ENCODE results near the gene KMT2C.

GRCh38 chr7:152130658-152131590, 304.9 kb downstream of the KMT2C start:
- TF ChIP-seq CTCF (IDR thresholded peaks at IDR 0.05) (no peak), ATF1 (CRISPR knock-in tag; IDR thresholded peaks at IDR 0.05) (no peak), NFE2L1 (CRISPR knock-in tag; IDR thresholded peaks at IDR 0.05) (no peak), TEAD4 (CRISPR knock-in tag; IDR thresholded peaks at IDR 0.05) (no peak), ATF2 (CRISPR knock-in tag; IDR thresholded peaks at IDR 0.05; ENCODE audit: borderline replicate concordance, low read depth) (no peak), CREB1 (CRISPR knock-in tag; IDR thresholded peaks at IDR 0.05) (no peak), STAT6 (CRISPR knock-in tag; conservative IDR thresholded peaks at IDR 0.05; ENCODE audit: low read depth) (no peak)
